Large intestine (tissue), 3 donors: Measurements from ENCODE around the gene COX7B. TPM values are rescaled to one million over a fixed set of nuclear protein-coding genes. Genes with fewer than 3 reads are reported as not detected.
"Not testable (repeated sequence)": the region's sequence is repeated elsewhere in the genome, so short reads cannot be mapped to it uniquely, and the experiment has no call there.

Source experiments
- DNase-seq, 2 donors: peaks; one replicate each; pipeline versions ENCODE4 v3.0.0 to v3.0.0-alpha.2; 2013
- H3K27ac ChIP-seq: one replicate; pipeline ENCODE4 v1.5.1; 2013; ENCODE audit warnings: low read length
- H3K27me3 ChIP-seq: 2 replicates; pipeline ENCODE4 v1.6.1; 2013; ENCODE audit warnings: low read length; ENCODE audit not compliant: control insufficient read depth, insufficient read depth
- H3K36me3 ChIP-seq: 2 replicates; pipeline ENCODE4 v1.6.1; 2013; ENCODE audit warnings: low read length; ENCODE audit not compliant: control insufficient read depth, insufficient read depth
- H3K4me1 ChIP-seq: one replicate; pipeline ENCODE4 v1.6.1; 2013; ENCODE audit warnings: low read length; ENCODE audit not compliant: control insufficient read depth, insufficient read depth
- H3K4me3 ChIP-seq: one replicate; pipeline ENCODE4 v1.5.1; 2013; ENCODE audit warnings: low read length
- H3K9me3 ChIP-seq: one replicate; pipeline ENCODE4 v1.6.1; 2013; ENCODE audit warnings: mild to moderate bottlenecking, low read depth, low read length, moderate library complexity; ENCODE audit not compliant: control insufficient read depth
- WGBS: methylation state at CpG from one replicate; pipeline ENCODE4 v1.1.5; 2013; ENCODE audit warnings: low lambda C conversion rate; ENCODE audit not compliant: insufficient coverage; 5-methylcytosine and 5-hydroxymethylcytosine counted together
- polyA plus RNA-seq: library from polyadenylated mRNA; unstranded; fragments of 120-200 nt; gene quantifications from one replicate; pipeline ENCODE4 v1.2.1, GENCODE V29; 2013

Gene COX7B
- polyA plus RNA-seq, 1 donor = 295 TPM

- Histone ChIP-seq H3K27me3 (no peaks in the 10 kb centered on the region), H3K36me3 (no peaks in the 10 kb centered on the region), H3K9me3 (no peaks in the 10 kb centered on the region), H3K27ac (peak within 1 kb of the TSS; percentile 80), H3K4me1 (no peaks in the 10 kb centered on the region), H3K4me3 (peak within 1 kb of the TSS; percentile 64)
- peak; percentile 88 to 89 for DNase-seq
- WGBS = no CpG with 5 or more reads among the region's 36 CpGs
Measured at GRCh38 chrX:77910108-77910840, 11.0 kb downstream of the COX7B start, which contains the start of gene ATP7A. Gene ATP7A (plus strand): TSS chrX:77910693. CDS start chrX:77971642, 60,949 bp downstream.

DNA sequence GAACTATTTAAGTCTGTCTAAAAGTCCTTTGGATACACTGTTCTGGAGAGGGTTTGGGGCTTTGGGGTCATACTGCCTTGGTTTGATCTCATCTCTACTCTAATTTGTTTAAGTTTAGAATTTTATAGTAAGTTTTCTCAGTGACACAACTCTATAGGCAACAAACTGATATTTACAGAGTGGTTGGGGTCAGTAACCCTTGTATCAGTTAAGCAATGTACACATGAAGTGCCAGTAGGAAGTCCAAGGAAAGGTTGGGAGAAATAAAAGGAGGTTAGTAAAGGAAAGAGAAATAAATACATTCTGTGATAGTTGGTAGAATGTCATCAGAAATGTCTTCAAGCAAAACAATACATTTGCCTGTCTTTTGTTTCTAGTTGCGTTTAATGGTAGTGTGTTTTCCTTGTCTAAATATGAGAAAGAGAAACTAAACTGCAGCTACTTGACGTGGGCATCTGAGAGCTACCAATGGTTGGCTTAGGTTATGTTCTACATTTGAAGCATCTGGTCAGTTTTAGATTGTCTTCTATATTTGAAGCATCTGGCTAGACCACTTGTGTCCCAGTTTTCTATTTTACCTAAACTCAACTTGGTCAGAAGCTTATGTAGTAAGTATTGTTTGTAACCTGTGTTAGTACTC lies 18.1 kb downstream of the COX7B start:
- no CpG with 5 or more reads among the region's 2 CpGs for WGBS
- H3K27ac ChIP-seq = no peak overlapping the region

DNA sequence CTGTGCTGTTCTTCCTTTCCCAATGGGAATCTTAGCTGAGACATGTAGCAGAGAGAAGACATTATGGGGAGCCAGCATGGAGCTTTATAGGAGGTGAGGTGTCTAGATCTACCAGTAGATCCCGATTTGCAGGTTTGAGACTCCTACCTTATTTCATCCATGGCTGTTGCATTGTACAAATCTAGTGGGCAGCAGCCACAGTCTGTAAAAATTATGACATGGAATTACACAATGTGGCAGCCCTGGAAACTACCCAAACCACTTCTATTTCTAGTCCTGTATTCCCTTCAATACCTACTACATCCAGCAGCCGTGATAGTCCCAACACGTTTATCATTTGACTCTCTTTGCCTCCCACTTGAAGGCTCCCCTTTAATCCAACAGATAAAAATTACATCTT lies 19.3 kb downstream of the COX7B start:
- Histone ChIP-seq H3K4me3 (no peak overlapping the region), H3K36me3 (no peaks in the 10 kb centered on the region), H3K9me3 (no peaks in the 10 kb centered on the region), H3K4me1 (no peaks in the 10 kb centered on the region), H3K27ac (no peak overlapping the region), H3K27me3 (no peaks in the 10 kb centered on the region)
- DNase-seq = no peak
- no CpG with 5 or more reads among the region's 3 CpGs for WGBS

More for the DNA sequence above, 18.1 kb downstream of the COX7B start:
- Histone ChIP-seq H3K9me3 (no peaks in the 10 kb centered on the region), H3K4me1 (no peaks in the 10 kb centered on the region), H3K36me3 (no peaks in the 10 kb centered on the region), H3K27me3 (no peaks in the 10 kb centered on the region), H3K4me3 (no peak overlapping the region)
- DNase-seq = no peak

GRCh38 chrX:77919370-77919769 lies 20.1 kb downstream of the COX7B start:
- not testable (repeated sequence) for H3K36me3 ChIP-seq, H3K9me3 ChIP-seq, H3K27ac ChIP-seq, H3K27me3 ChIP-seq, DNase-seq, H3K4me1 ChIP-seq, H3K4me3 ChIP-seq
- WGBS = no CpG with 5 or more reads among the region's 6 CpGs

- DNase-seq = no peak
- no peaks in the 10 kb centered on the region for H3K4me1 ChIP-seq
- no peaks in the 10 kb centered on the region for H3K9me3 ChIP-seq
- H3K4me3 ChIP-seq = no peak overlapping the region
- H3K36me3 ChIP-seq = no peaks in the 10 kb centered on the region
- H3K27ac ChIP-seq = no peak overlapping the region
- no peaks in the 10 kb centered on the region for H3K27me3 ChIP-seq
Measured at GRCh38 chrX:77922787-77923186, 23.5 kb downstream of the COX7B start.

- Histone ChIP-seq H3K9me3 (no peaks in the 10 kb centered on the region), H3K27ac (no peak overlapping the region), H3K4me3 (no peak overlapping the region), H3K27me3 (no peaks in the 10 kb centered on the region), H3K36me3 (no peaks in the 10 kb centered on the region), H3K4me1 (no peaks in the 10 kb centered on the region)
- WGBS = no CpG with 5 or more reads among the region's 8 CpGs
- DNase-seq = no peak
Measured at GRCh38 chrX:77924320-77924859, 25.1 kb downstream of the COX7B start.

- H3K27ac ChIP-seq = no peak overlapping the region
- peak in 1 of 2 donors; percentile 24 for DNase-seq
- H3K4me3 ChIP-seq = no peak overlapping the region
- H3K36me3 ChIP-seq = no peaks in the 10 kb centered on the region
- H3K27me3 ChIP-seq = no peaks in the 10 kb centered on the region
- no peaks in the 10 kb centered on the region for H3K4me1 ChIP-seq
- H3K9me3 ChIP-seq = no peaks in the 10 kb centered on the region
- no CpG with 5 or more reads among the region's 3 CpGs for WGBS
Measured at GRCh38 chrX:77925764-77926163, 26.5 kb downstream of the COX7B start.

- WGBS = no CpG with 5 or more reads among the region's 1 CpG
- Histone ChIP-seq H3K4me3 (no peak overlapping the region), H3K36me3 (no peaks in the 10 kb centered on the region), H3K9me3 (peaks cover 4% of the 10 kb centered on the region), H3K27ac (no peak overlapping the region), H3K27me3 (no peaks in the 10 kb centered on the region), H3K4me1 (no peaks in the 10 kb centered on the region)
- no peak for DNase-seq
Measured at GRCh38 chrX:77930581-77930980, 31.3 kb downstream of the COX7B start.

- WGBS = no CpG with 5 or more reads among the region's 1 CpG
Measured at GRCh38 chrX:77935886-77936285, 36.6 kb downstream of the COX7B start.

GRCh38 chrX:77936299-77936698 lies 37.0 kb downstream of the COX7B start:
- Histone ChIP-seq H3K27ac (no peak overlapping the region), H3K4me1 (no peaks in the 10 kb centered on the region), H3K9me3 (peaks cover 4% of the 10 kb centered on the region), H3K27me3 (no peaks in the 10 kb centered on the region), H3K36me3 (no peaks in the 10 kb centered on the region), H3K4me3 (no peak overlapping the region)
- DNase-seq = no peak

More at GRCh38 chrX:77935886-77936285, 36.6 kb downstream of the COX7B start:
- DNase-seq = no peak
- Histone ChIP-seq H3K4me3 (no peak overlapping the region), H3K4me1 (no peaks in the 10 kb centered on the region), H3K9me3 (peaks cover 4% of the 10 kb centered on the region), H3K36me3 (no peaks in the 10 kb centered on the region), H3K27me3 (no peaks in the 10 kb centered on the region), H3K27ac (no peak overlapping the region)
